HepG2 (cell line): Measurements from ENCODE around the gene ZKSCAN1. TPM values are rescaled to one million over a fixed set of nuclear protein-coding genes. Genes with fewer than 3 reads are reported as not detected.
A peak's percentile ranks its signal among the peaks of the same experiment; 100 is the strongest.

Experiments
- AHR ChIP-seq: IDR thresholded peaks from 2 replicates; pipeline ENCODE4 v1.6.1; 2018; ENCODE audit warnings: missing genetic modification reagents, missing compliant biosample characterization
- ATF7-NPFF ChIP-seq: sonication (generic); formaldehyde crosslinking; IDR thresholded peaks from 2 replicates; pipeline ENCODE4 v1.8.1; 2023; ENCODE audit warnings: mild to moderate bottlenecking, low read depth, missing genetic modification reagents, moderate library complexity
- CBX5 ChIP-seq: sonication (generic); formaldehyde crosslinking; IDR thresholded peaks from 2 replicates; pipeline ENCODE4 v1.4.0; 2020; ENCODE audit warnings: missing genetic modification reagents, borderline replicate concordance
- GZF1 ChIP-seq: sonication (generic); formaldehyde crosslinking; IDR thresholded peaks from 2 replicates; pipeline ENCODE4 v1.5.1; 2020; ENCODE audit warnings: mild to moderate bottlenecking, missing genetic modification reagents
- MAFG ChIP-seq: sonication (generic); formaldehyde crosslinking; IDR thresholded peaks from 2 replicates; pipeline ENCODE4 v1.5.1; 2020; ENCODE audit warnings: mild to moderate bottlenecking, missing genetic modification reagents
- MBNL3 ChIP-seq: fragments of 250-450 bp; sonication (Bioruptor Pico); conservative IDR thresholded peaks from 2 replicates; pipeline ENCODE4 v1.8.0; 2022; ENCODE audit warnings: mild to moderate bottlenecking, inconsistent platforms
- SIN3A ChIP-seq: IDR thresholded peaks from 2 replicates; pipeline ENCODE4 v1.6.1; 2011; ENCODE audit warnings: low read depth, mild to moderate bottlenecking, control low read depth, low read length, borderline replicate concordance
- SIX4 ChIP-seq: sonication (generic); formaldehyde crosslinking; IDR thresholded peaks from 2 replicates; pipeline ENCODE4 v1.4.0; 2020; ENCODE audit warnings: missing genetic modification reagents
- SOX5 ChIP-seq: IDR thresholded peaks from 2 replicates; pipeline ENCODE4 v1.6.1; 2016; ENCODE audit warnings: borderline replicate concordance
- THAP11 ChIP-seq: IDR thresholded peaks from 2 replicates; pipeline ENCODE4 v1.6.1; 2016; ENCODE audit warnings: missing biosample characterization, missing genetic modification reagents
- ZBTB1 ChIP-seq: sonication (generic); formaldehyde crosslinking; IDR thresholded peaks from 2 replicates; pipeline ENCODE4 v1.4.0; 2020; ENCODE audit warnings: missing genetic modification reagents, borderline replicate concordance
- ZFP90 ChIP-seq: sonication (generic); formaldehyde crosslinking; IDR thresholded peaks from 2 replicates; pipeline ENCODE4 v1.8.0; 2022; ENCODE audit warnings: missing genetic modification reagents, mild to moderate bottlenecking, inconsistent platforms, borderline replicate concordance
- ZNF136 ChIP-seq: sonication (generic); formaldehyde crosslinking; IDR thresholded peaks from 2 replicates; pipeline ENCODE4 v1.8.1; 2022; ENCODE audit warnings: low read depth, mild to moderate bottlenecking, moderate library complexity, missing genetic modification reagents
- ZNF138 ChIP-seq: sonication (generic); formaldehyde crosslinking; IDR thresholded peaks from 2 replicates; pipeline ENCODE4 v1.5.0; 2020; ENCODE audit warnings: mild to moderate bottlenecking, low read depth, missing genetic modification reagents
- ZNF207 ChIP-seq: fragments of 450-650 bp; IDR thresholded peaks from 2 replicates; pipeline ENCODE4 v1.6.1; 2016; ENCODE audit warnings: antibody characterized with exemption, borderline replicate concordance
- ZNF224 ChIP-seq: sonication (generic); formaldehyde crosslinking; IDR thresholded peaks from 2 replicates; pipeline ENCODE4 v1.5.0; 2020; ENCODE audit warnings: mild to moderate bottlenecking, missing genetic modification reagents
- ZNF225 ChIP-seq: sonication (generic); formaldehyde crosslinking; IDR thresholded peaks from 2 replicates; pipeline ENCODE4 v1.4.0; 2020; ENCODE audit warnings: mild to moderate bottlenecking, missing genetic modification reagents
- ZNF317 ChIP-seq: sonication (generic); formaldehyde crosslinking; IDR thresholded peaks from 2 replicates; pipeline ENCODE4 v1.5.0; 2020; ENCODE audit warnings: mild to moderate bottlenecking, missing genetic modification reagents
- ZNF331 ChIP-seq: sonication (generic); formaldehyde crosslinking; IDR thresholded peaks from 2 replicates; pipeline ENCODE4 v1.4.0; 2020; ENCODE audit warnings: missing genetic modification reagents
- ZNF367 ChIP-seq: sonication (generic); formaldehyde crosslinking; IDR thresholded peaks from 2 replicates; pipeline ENCODE4 v1.4.0; 2020; ENCODE audit warnings: missing genetic modification reagents, borderline replicate concordance
- ZNF451 ChIP-seq: sonication (generic); formaldehyde crosslinking; IDR thresholded peaks from 2 replicates; pipeline ENCODE4 v1.5.0; 2020; ENCODE audit warnings: mild to moderate bottlenecking, missing genetic modification reagents
- ZNF607 ChIP-seq: sonication (generic); formaldehyde crosslinking; IDR thresholded peaks from 2 replicates; pipeline ENCODE4 v1.5.1; 2020; ENCODE audit warnings: missing genetic modification reagents, mild to moderate bottlenecking, borderline replicate concordance
- polyA plus RNA-seq, 8 experiments: library from polyadenylated mRNA; depleted of rRNA in 3 of 8; stranded (reverse) in 7 of 8; unstranded in 1 of 8; fragments of >200 nt; fragmentation: Illumina TruSeq in 4 of 8; extraction: Trizol in 4 of 8; gene quantifications; 2 replicates each; pipeline versions ENCODE4 v1.2.1 to v1.2.3, GENCODE V29; 2011 to 2016; ENCODE audit warnings: low read depth in 4 of 8, missing spikeins in 1 of 8, mixed read lengths in 1 of 8; ENCODE audit not compliant: insufficient read depth in 1 of 8
- total RNA-seq, 5 experiments: library from RNA; depleted of rRNA; stranded (reverse); fragments of >200 nt; fragmentation: Illumina TruSeq; extraction: Trizol; gene quantifications; 2 replicates each; pipeline ENCODE4 v1.2.3, GENCODE V29; 2016; ENCODE audit warnings: low read depth in 1 of 5
- TF ChIP-seq, protein P1 (sequence below): sonication (generic); formaldehyde crosslinking; IDR thresholded peaks from 2 replicates; pipeline ENCODE4 v1.4.0; 2020; ENCODE audit warnings: missing genetic modification reagents, borderline replicate concordance
- TF ChIP-seq, protein P2 (sequence below): IDR thresholded peaks from 2 replicates; pipeline ENCODE4 v1.6.1; 2016; ENCODE audit warnings: missing compliant biosample characterization, missing genetic modification reagents, borderline replicate concordance
- TF ChIP-seq, protein P3 (sequence below): sonication (generic); formaldehyde crosslinking; IDR thresholded peaks from 2 replicates; pipeline ENCODE4 v1.4.0; 2020; ENCODE audit warnings: missing genetic modification reagents, mild to moderate bottlenecking, borderline replicate concordance
- TF ChIP-seq, protein P4 (sequence below): sonication (generic); formaldehyde crosslinking; IDR thresholded peaks from 2 replicates; pipeline ENCODE4 v1.4.0; 2020; ENCODE audit warnings: mild to moderate bottlenecking, missing genetic modification reagents

ZKSCAN1 gene
- total and polyA plus RNA-seq, 2 of the 13 experiments (the other 11 are each of a cell fraction or from before 2014, with no cell fraction given), result 46.4 to 60.6 TPM

DNA sequence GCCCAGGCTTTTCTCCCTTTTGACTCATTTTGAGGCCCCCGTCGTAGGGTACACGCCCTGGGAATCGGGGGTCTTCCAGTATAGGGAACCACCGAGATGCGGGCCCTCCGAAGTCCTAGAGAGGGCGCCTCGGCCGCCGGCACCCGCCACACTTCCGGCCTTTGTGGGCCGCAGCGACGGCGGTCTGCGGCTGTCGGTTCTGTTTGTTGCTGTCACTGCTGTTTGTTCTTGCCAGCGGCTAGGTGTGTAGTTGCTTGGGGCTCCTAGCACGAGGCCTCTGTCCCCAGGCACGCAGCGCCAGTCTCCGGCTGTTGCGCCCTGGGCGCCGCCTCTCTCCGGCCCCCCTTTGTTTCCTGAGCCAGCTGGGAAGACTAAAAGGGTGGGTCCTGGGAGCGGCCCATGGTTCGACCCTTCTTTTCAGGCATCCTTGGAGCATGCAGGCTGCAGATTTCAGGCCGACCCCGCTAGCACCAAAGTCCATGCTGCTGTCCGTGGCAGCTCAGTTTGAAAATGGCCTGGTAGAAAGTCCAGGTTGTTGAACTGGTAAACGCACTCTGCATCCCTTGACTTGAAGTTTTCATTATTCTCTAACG, 17.8 kb upstream of the ZKSCAN1 start (continued):
- TF ChIP-seq, protein P1, sequence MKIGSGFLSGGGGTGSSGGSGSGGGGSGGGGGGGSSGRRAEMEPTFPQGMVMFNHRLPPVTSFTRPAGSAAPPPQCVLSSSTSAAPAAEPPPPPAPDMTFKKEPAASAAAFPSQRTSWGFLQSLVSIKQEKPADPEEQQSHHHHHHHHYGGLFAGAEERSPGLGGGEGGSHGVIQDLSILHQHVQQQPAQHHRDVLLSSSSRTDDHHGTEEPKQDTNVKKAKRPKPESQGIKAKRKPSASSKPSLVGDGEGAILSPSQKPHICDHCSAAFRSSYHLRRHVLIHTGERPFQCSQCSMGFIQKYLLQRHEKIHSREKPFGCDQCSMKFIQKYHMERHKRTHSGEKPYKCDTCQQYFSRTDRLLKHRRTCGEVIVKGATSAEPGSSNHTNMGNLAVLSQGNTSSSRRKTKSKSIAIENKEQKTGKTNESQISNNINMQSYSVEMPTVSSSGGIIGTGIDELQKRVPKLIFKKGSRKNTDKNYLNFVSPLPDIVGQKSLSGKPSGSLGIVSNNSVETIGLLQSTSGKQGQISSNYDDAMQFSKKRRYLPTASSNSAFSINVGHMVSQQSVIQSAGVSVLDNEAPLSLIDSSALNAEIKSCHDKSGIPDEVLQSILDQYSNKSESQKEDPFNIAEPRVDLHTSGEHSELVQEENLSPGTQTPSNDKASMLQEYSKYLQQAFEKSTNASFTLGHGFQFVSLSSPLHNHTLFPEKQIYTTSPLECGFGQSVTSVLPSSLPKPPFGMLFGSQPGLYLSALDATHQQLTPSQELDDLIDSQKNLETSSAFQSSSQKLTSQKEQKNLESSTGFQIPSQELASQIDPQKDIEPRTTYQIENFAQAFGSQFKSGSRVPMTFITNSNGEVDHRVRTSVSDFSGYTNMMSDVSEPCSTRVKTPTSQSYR (CRISPR knock-in tag), result no peak; the same call in 1 of the 2 replicates
- TF ChIP-seq, protein P2, sequence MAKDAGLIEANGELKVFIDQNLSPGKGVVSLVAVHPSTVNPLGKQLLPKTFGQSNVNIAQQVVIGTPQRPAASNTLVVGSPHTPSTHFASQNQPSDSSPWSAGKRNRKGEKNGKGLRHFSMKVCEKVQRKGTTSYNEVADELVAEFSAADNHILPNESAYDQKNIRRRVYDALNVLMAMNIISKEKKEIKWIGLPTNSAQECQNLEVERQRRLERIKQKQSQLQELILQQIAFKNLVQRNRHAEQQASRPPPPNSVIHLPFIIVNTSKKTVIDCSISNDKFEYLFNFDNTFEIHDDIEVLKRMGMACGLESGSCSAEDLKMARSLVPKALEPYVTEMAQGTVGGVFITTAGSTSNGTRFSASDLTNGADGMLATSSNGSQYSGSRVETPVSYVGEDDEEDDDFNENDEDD (CRISPR knock-in tag), result peak; percentile 79; the same call in 1 of the 2 replicates
- TF ChIP-seq MAFG (CRISPR knock-in tag), result no peak
- no peak for TF ChIP-seq MBNL3 (CRISPR knock-in tag)
- TF ChIP-seq ZFP90, result peak; percentile 92
- peak; percentile 26; the same call in 1 of the 2 replicates for TF ChIP-seq ZNF317 (CRISPR knock-in tag)
- TF ChIP-seq SIN3A, result 0 out of 2 replicates have a peak, but pooled peaks have one; percentile 57
- 0 out of 2 replicates have a peak, but pooled peaks have one; percentile 70 for TF ChIP-seq AHR (CRISPR knock-in tag)
- TF ChIP-seq ZNF225 (CRISPR knock-in tag), result peak; percentile 72; the same call in 1 of the 2 replicates
- TF ChIP-seq ZNF607 (CRISPR knock-in tag), result peak; percentile 73; the same call in 1 of the 2 replicates
- peak; percentile 46 for TF ChIP-seq ZNF451 (CRISPR knock-in tag)
- peak; percentile 90 for TF ChIP-seq SOX5 (CRISPR knock-in tag)
- TF ChIP-seq ZNF136 (CRISPR knock-in tag), result peak; percentile 89; the same call in 1 of the 2 replicates
- TF ChIP-seq ZNF207, result no peak
- TF ChIP-seq, protein P3, sequence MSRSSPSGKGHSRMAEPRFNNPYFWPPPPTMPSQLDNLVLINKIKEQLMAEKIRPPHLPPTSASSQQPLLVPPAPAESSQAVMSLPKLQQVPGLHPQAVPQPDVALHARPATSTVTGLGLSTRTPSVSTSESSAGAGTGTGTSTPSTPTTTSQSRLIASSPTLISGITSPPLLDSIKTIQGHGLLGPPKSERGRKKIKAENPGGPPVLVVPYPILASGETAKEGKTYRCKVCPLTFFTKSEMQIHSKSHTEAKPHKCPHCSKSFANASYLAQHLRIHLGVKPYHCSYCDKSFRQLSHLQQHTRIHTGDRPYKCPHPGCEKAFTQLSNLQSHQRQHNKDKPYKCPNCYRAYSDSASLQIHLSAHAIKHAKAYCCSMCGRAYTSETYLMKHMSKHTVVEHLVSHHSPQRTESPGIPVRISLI (CRISPR knock-in tag), result peak; percentile 74; the same call in 1 of the 2 replicates
- TF ChIP-seq ZNF224 (CRISPR knock-in tag), result peak; percentile 83
- TF ChIP-seq ATF7-NPFF (CRISPR knock-in tag), result no peak
- 0 out of 2 replicates have a peak, but pooled peaks have one; percentile 57 for TF ChIP-seq GZF1
- peak; percentile 78; the same call in 1 of the 2 replicates for TF ChIP-seq ZNF138 (CRISPR knock-in tag)
- no peak for TF ChIP-seq ZBTB1 (CRISPR knock-in tag)
- peak; percentile 62; the same call in 1 of the 2 replicates for TF ChIP-seq CBX5 (CRISPR knock-in tag)
- no peak; the same call in 1 of the 2 replicates for TF ChIP-seq ZNF367
- peak; percentile 75 for TF ChIP-seq ZNF331 (CRISPR knock-in tag)
- TF ChIP-seq, protein P4, sequence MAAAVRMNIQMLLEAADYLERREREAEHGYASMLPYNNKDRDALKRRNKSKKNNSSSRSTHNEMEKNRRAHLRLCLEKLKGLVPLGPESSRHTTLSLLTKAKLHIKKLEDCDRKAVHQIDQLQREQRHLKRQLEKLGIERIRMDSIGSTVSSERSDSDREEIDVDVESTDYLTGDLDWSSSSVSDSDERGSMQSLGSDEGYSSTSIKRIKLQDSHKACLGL (CRISPR knock-in tag), result peak; percentile 80; the same call in 1 of the 2 replicates
- TF ChIP-seq SIX4, result peak; percentile 67
- peak; percentile 88 for TF ChIP-seq THAP11 (CRISPR knock-in tag)
